GM12892 (cell line): ENCODE data around the gene FGF12.

Source experiments
- POLR2A ChIP-seq: IDR thresholded peaks from 2 replicates; pipeline ENCODE4 v1.6.1; 2011; ENCODE audit warnings: low read depth, low read length, control low read depth
- POLR2AphosphoS5 ChIP-seq: IDR thresholded peaks from 2 replicates; pipeline ENCODE4 v1.6.1; 2011; ENCODE audit warnings: low read depth, low read length, control low read depth

- no peak for TF ChIP-seq POLR2A
- TF ChIP-seq POLR2AphosphoS5, result no peak
These were observed 502.6 kb downstream of the FGF12 start for GRCh38 chr3:192224634-192225155.
